GM23338 (cell line): ENCODE measurements around the gene CXorf65. TPM values are rescaled to one million over a fixed set of nuclear protein-coding genes. Genes with fewer than 3 reads are reported as not detected.

Experiments
- ATAC-seq: fragments of 200-7000 bp; cut with Tn5 transposase; 3 replicates; pipeline ENCODE4 v1.9.1; 2020
- DNase-seq: peaks from one replicate; pipeline ENCODE4 v3.0.0-alpha.2; 2015; ENCODE audit warnings: low spot score
- H2AFZ ChIP-seq: fragments of 200-600 bp; sonication (generic); 2 replicates; pipeline ENCODE4 v1.8.0; 2016; ENCODE audit warnings: antibody characterized with exemption, mild to moderate bottlenecking, moderate library complexity
- H3F3A ChIP-seq: fragments of 200-600 bp; sonication (generic); replicated peaks from 2 replicates; pipeline ENCODE4 v1.8.0; 2017; ENCODE audit warnings: antibody characterized with exemption, mixed run types, low read depth
- H3K27ac ChIP-seq: fragments of 200-600 bp; sonication (generic); 2 replicates; pipeline ENCODE4 v1.6.1; 2016; ENCODE audit warnings: low read depth
- H3K27me3 ChIP-seq: fragments of 200-600 bp; sonication (generic); 2 replicates; pipeline ENCODE4 v1.8.0; 2016; ENCODE audit warnings: mild to moderate bottlenecking, mixed run types, moderate library complexity; ENCODE audit not compliant: insufficient read depth
- H3K36me3 ChIP-seq: fragments of 200-600 bp; sonication (generic); 2 replicates; pipeline ENCODE4 v1.8.0; 2016; ENCODE audit warnings: mild to moderate bottlenecking; ENCODE audit not compliant: insufficient read depth
- H3K4me1 ChIP-seq: fragments of 200-600 bp; sonication (generic); 2 replicates; pipeline ENCODE4 v1.8.0; 2016; ENCODE audit warnings: mild to moderate bottlenecking, moderate library complexity; ENCODE audit not compliant: insufficient read depth
- H3K4me2 ChIP-seq: fragments of 200-600 bp; sonication (generic); 2 replicates; pipeline ENCODE4 v1.7.1; 2017; ENCODE audit warnings: mixed run types
- H3K4me3 ChIP-seq: fragments of 200-600 bp; sonication (generic); 2 replicates; pipeline ENCODE4 v1.6.1; 2016; ENCODE audit warnings: mixed run types
- H3K79me2 ChIP-seq: fragments of 200-600 bp; sonication (generic); replicated peaks from 2 replicates; pipeline ENCODE4 v1.8.0; 2017; ENCODE audit warnings: mild to moderate bottlenecking; ENCODE audit not compliant: insufficient read depth
- H3K9me2 ChIP-seq: fragments of 200-600 bp; sonication (generic); 2 replicates; pipeline ENCODE4 v1.8.0; 2017; ENCODE audit not compliant: insufficient read depth
- H4K20me1 ChIP-seq: fragments of 200-600 bp; sonication (generic); replicated peaks from 2 replicates; pipeline ENCODE4 v1.8.0; 2017; ENCODE audit warnings: mild to moderate bottlenecking; ENCODE audit not compliant: insufficient read depth
- H3K27ac Mint-ChIP-seq: 2 replicates; pipeline ENCODE4 v1.8.0; 2020; ENCODE audit warnings: inconsistent platforms, mild to moderate bottlenecking, moderate library complexity, mixed read lengths
- H3K27me3 Mint-ChIP-seq: 3 replicates; pipeline ENCODE4 v1.8.0; 2022; ENCODE audit warnings: low read depth, mild to moderate bottlenecking, moderate library complexity, mixed read lengths, inconsistent platforms; ENCODE audit not compliant: insufficient read depth, poor library complexity
- H3K36me3 Mint-ChIP-seq: 3 replicates; pipeline ENCODE4 v1.8.0; 2021; ENCODE audit warnings: low read depth, mild to moderate bottlenecking, inconsistent platforms, moderate library complexity, mixed read lengths
- H3K4me1 Mint-ChIP-seq: 3 replicates; pipeline ENCODE4 v1.8.0; 2020; ENCODE audit warnings: mild to moderate bottlenecking, inconsistent platforms, mixed read lengths
- H3K4me3 Mint-ChIP-seq: 3 replicates; pipeline ENCODE4 v1.8.0; 2021; ENCODE audit warnings: moderate library complexity, mild to moderate bottlenecking, inconsistent platforms, mixed read lengths
- H3K9me3 Mint-ChIP-seq: 3 replicates; pipeline ENCODE4 v1.8.0; 2020; ENCODE audit warnings: moderate library complexity, mild to moderate bottlenecking, inconsistent platforms, mixed read lengths
- CREB1 ChIP-seq: fragments of 250-450 bp; sonication (Bioruptor Pico); IDR thresholded peaks from 2 replicates; pipeline ENCODE4 v1.5.0; 2020; ENCODE audit warnings: low read depth, mild to moderate bottlenecking, moderate library complexity
- CTCF ChIP-seq, 2 experiments: fragments of 200-600 bp in 1 of 2; sonication (generic) in 1 of 2; conservative IDR thresholded peaks; 2 replicates each; pipeline versions ENCODE4 v1.5.1 to v1.6.1; 2016 to 2017; ENCODE audit warnings: antibody characterized with exemption in 2 of 2, low read depth in 2 of 2, mild to moderate bottlenecking in 2 of 2, moderate library complexity in 1 of 2
- ETS1 ChIP-seq: IDR thresholded peaks from 2 replicates; pipeline ENCODE4 v1.6.1; 2016; ENCODE audit warnings: antibody characterized with exemption
- EZH2 ChIP-seq: fragments of 200-600 bp; sonication (generic); IDR thresholded peaks from one replicate; pipeline ENCODE4 v1.8.0; 2017; ENCODE audit warnings: antibody characterized with exemption, mild to moderate bottlenecking, low read depth; ENCODE audit not compliant: unreplicated experiment
- JUNB ChIP-seq: IDR thresholded peaks from one replicate; pipeline ENCODE4 v1.6.1; 2016; ENCODE audit warnings: antibody characterized with exemption; ENCODE audit not compliant: unreplicated experiment
- NANOG ChIP-seq: IDR thresholded peaks from 2 replicates; pipeline ENCODE4 v1.6.1; 2016; ENCODE audit warnings: antibody characterized with exemption, borderline replicate concordance
- POLR2AphosphoS5 ChIP-seq: IDR thresholded peaks from 2 replicates; pipeline ENCODE4 v1.6.1; 2016; ENCODE audit warnings: antibody characterized with exemption, low read depth
- REST ChIP-seq: IDR thresholded peaks from one replicate; pipeline ENCODE4 v1.6.1; 2018; ENCODE audit warnings: antibody characterized with exemption; ENCODE audit not compliant: unreplicated experiment
- STAT1 ChIP-seq: IDR thresholded peaks from one replicate; pipeline ENCODE4 v1.6.1; 2016; ENCODE audit warnings: antibody characterized with exemption; ENCODE audit not compliant: unreplicated experiment
- polyA plus RNA-seq: library from polyadenylated mRNA; unstranded; fragments of >200 nt; fragmentation: Nextera tagmentation; extraction: Ambion mirVana; gene quantifications from 2 replicates; pipeline ENCODE4 v1.2.1, GENCODE V29; 2016
- total RNA-seq: library from RNA; depleted of rRNA; stranded (reverse); fragments of >200 nt; shearing (Covaris generic); gene quantifications from 2 replicates; pipeline ENCODE4 v1.2.3, GENCODE V29; 2014

The CXorf65 gene
- total and polyA plus RNA-seq, 2 experiments from 2014 or later, result 0.79 TPM; not detected in 1

- TF ChIP-seq REST (no peak), JUNB (no peak), ETS1 (no peak), EZH2 (no peak), CTCF (conservative IDR thresholded peaks at IDR 0.05; ENCODE audit: low read depth in 2 of 2) (no peak), CREB1 (CRISPR knock-in tag) (no peak)
These were observed 33.9 kb upstream of the CXorf65 start (continued) for GRCh38 chrX:71140440-71140839.

GRCh38 chrX:71131510-71131909 lies 25.0 kb upstream of the CXorf65 start:
- H3K4me1 Mint-ChIP-seq, result peaks cover 7% of the 10 kb centered on the region
- Histone ChIP-seq H3K79me2 (no peaks in the 10 kb centered on the region), H3K27me3 (no peaks in the 10 kb centered on the region), H3F3A (no peaks in the 10 kb centered on the region), H3K27ac (no peak overlapping the region), H4K20me1 (no peaks in the 10 kb centered on the region), H3K4me3 (no peak overlapping the region), H3K9me2 (no peaks in the 10 kb centered on the region), H3K4me1 (no peaks in the 10 kb centered on the region), H3K36me3 (0 out of 2 replicates have a peak, but pooled peaks cover 4% of the 10 kb centered on the region), H2AFZ (no peak overlapping the region), H3K4me2 (no peak overlapping the region)
- no peak overlapping the region for H3K4me3 Mint-ChIP-seq
- peaks cover 87% of the 10 kb centered on the region for H3K36me3 Mint-ChIP-seq
- H3K27ac Mint-ChIP-seq, result no peak overlapping the region
- ATAC-seq (no peak), DNase-seq (no peak)
- peaks cover 10% of the 10 kb centered on the region for H3K27me3 Mint-ChIP-seq
- H3K9me3 Mint-ChIP-seq, result no peaks in the 10 kb centered on the region
- no peak for TF ChIP-seq POLR2AphosphoS5
- TF ChIP-seq NANOG, result no peak
- no peak for TF ChIP-seq STAT1
- TF ChIP-seq REST, result no peak
- no peak for TF ChIP-seq ETS1
